Sigmoid colon (tissue), 7 donors: ENCODE measurements around the gene CDX1. TPM values are rescaled to one million over a fixed set of nuclear protein-coding genes. Genes with fewer than 3 reads are reported as not detected.

ENCODE experiments used
- DNase-seq: peaks from one replicate; pipeline ENCODE4 v3.0.0-alpha.2; 2019
- H3K27ac ChIP-seq, 4 donors: fragments of 200-600 bp; sonication (generic); one replicate each; pipeline ENCODE4 v1.5.1; 2016 to 2019; ENCODE audit warnings: mild to moderate bottlenecking in 1 of 4
- H3K27me3 ChIP-seq, 3 donors: fragments of 200-600 bp; sonication (generic); one replicate each; pipeline ENCODE4 v1.5.1; 2019; ENCODE audit warnings: mild to moderate bottlenecking in 1 of 3
- H3K36me3 ChIP-seq, 4 donors: fragments of 200-600 bp; sonication (generic); one replicate each; pipeline ENCODE4 v1.5.1; 2016 to 2019
- H3K4me1 ChIP-seq, 4 donors: fragments of 200-600 bp; sonication (generic); one replicate each; pipeline ENCODE4 v1.5.1; 2017 to 2019
- H3K4me3 ChIP-seq, 4 donors: fragments of 200-600 bp; sonication (generic); one replicate each; pipeline ENCODE4 v1.5.1; 2017 to 2019; ENCODE audit warnings: mild to moderate bottlenecking in 2 of 4, moderate library complexity in 1 of 4
- H3K9me3 ChIP-seq, 4 donors: fragments of 200-600 bp in 3 of 4; sonication (generic) in 3 of 4; one replicate each; pipeline versions ENCODE4 v1.5.1 to v1.6.1; 2013 to 2019
- CTCF ChIP-seq, 4 experiments: fragments of 450-650 bp in 3 of 4; fragments of 200-600 bp in 1 of 4; IDR thresholded peaks; one replicate each; pipeline ENCODE4 v1.5.1; 2016 to 2019; ENCODE audit warnings: antibody characterized with exemption in 4 of 4, mild to moderate bottlenecking in 3 of 4, moderate library complexity in 2 of 4
- EP300 ChIP-seq, 4 donors: sonication (generic); formaldehyde crosslinking; IDR thresholded peaks; one replicate each; pipeline ENCODE4 v1.6.1; 2017; ENCODE audit warnings: antibody characterized with exemption in 4 of 4
- POLR2A ChIP-seq, 2 donors: fragments of 450-650 bp; IDR thresholded peaks; one replicate each; pipeline ENCODE4 v1.6.1; 2016; ENCODE audit warnings: antibody characterized with exemption in 2 of 2, mild to moderate bottlenecking in 2 of 2, moderate library complexity in 2 of 2
- POLR2AphosphoS5 ChIP-seq, 4 donors: sonication (generic); formaldehyde crosslinking; IDR thresholded peaks; one replicate each; pipeline ENCODE4 v1.6.1; 2017; ENCODE audit warnings: antibody characterized with exemption in 4 of 4
- WGBS, 2 donors: extraction: QIAGEN DNeasy Blood & Tissue Kit; methylation state at CpG; one replicate each; pipeline ENCODE4 v1.1.7; 2013; 5-methylcytosine and 5-hydroxymethylcytosine counted together
- intact Hi-C: fragments of 100-400 bp; cut with DNase I; formaldehyde crosslinking; loops from one replicate; pipeline ENCODE4 v1.15.1; 2023
- polyA plus RNA-seq, 3 donors: library from polyadenylated mRNA; stranded (reverse); fragments of 200-250 nt; gene quantifications; one replicate each; pipeline ENCODE4 v1.2.3, GENCODE V29; 2013
- total RNA-seq, 4 donors: library from RNA; depleted of rRNA; stranded (reverse); fragments of >200 nt; gene quantifications; one replicate each; pipeline ENCODE4 v1.1.0, GENCODE V29; 2016
- donor health status: healthy with polysubstance abuse.
- donor health status: Bipolar disorder and iron deficiency.
- donor health status: healthy.

The CDX1 gene
- total and polyA plus RNA-seq, 7 donors: 0.71 to 455 (median 325) TPM; not detected in 2

GRCh38 chr5:150155258-150156026, 11.1 kb upstream of the CDX1 start, which contains the start of gene PDGFRB:
Gene PDGFRB, minus strand, starts transcription at chr5:150155845. Its CDS starts 18,798 bp downstream, at chr5:150137047.
- Histone ChIP-seq H3K27ac (peak within 1 kb of the TSS; percentile 84 to 92 (median 87)), H3K27me3 (no peaks in the 10 kb centered on the region), H3K4me3 (peak within 1 kb of the TSS; percentile 54 to 61 (median 57)), H3K36me3 (peaks cover 0 to 7% (median 0%) of the 10 kb centered on the region in 4 donors), H3K4me1 (peaks cover 0 to 54% (median 31%) of the 10 kb centered on the region in 4 donors), H3K9me3 (no peaks in the 10 kb centered on the region)
- intact Hi-C loops: loop anchor here (5.0 kb wide), 1 partner anchor 282 kb away; no protein-coding TSS in a partner anchor
- 28 to 73% methylated on average over 17 of the region's 17 CpGs for WGBS, 2 donors
- TF ChIP-seq POLR2A (IDR thresholded peaks at IDR 0.05) (peak; percentile 73 to 78), POLR2AphosphoS5 (IDR thresholded peaks at IDR 0.05) (peak; percentile 75 to 92 (median 87)), CTCF (IDR thresholded peaks at IDR 0.05) (no peak), EP300 (IDR thresholded peaks at IDR 0.05) (no peak)
- peak; percentile 98 for DNase-seq

- Histone ChIP-seq H3K4me1 (peaks cover 0 to 49% (median 29%) of the 10 kb centered on the region in 4 donors), H3K9me3 (no peaks in the 10 kb centered on the region), H3K4me3 (peak overlapping the region; percentile 54 to 61 (median 57)), H3K27me3 (no peaks in the 10 kb centered on the region), H3K27ac (peak overlapping the region; percentile 84 to 92 (median 87)), H3K36me3 (peaks cover 0 to 7% (median 0%) of the 10 kb centered on the region in 4 donors)
- 23 to 74% methylated on average over 9 of the region's 9 CpGs for WGBS, 2 donors
- DNase-seq: no peak
- TF ChIP-seq CTCF (IDR thresholded peaks at IDR 0.05) (no peak), POLR2AphosphoS5 (IDR thresholded peaks at IDR 0.05) (no peak), POLR2A (IDR thresholded peaks at IDR 0.05) (no peak), EP300 (IDR thresholded peaks at IDR 0.05) (no peak)
- intact Hi-C loops: loop anchor here (5.0 kb wide), 1 partner anchor 281 kb away; no protein-coding TSS in a partner anchor
Measured at GRCh38 chr5:150156027-150156368, 10.6 kb upstream of the CDX1 start.

- Histone ChIP-seq H3K27ac (peak overlapping the region; percentile 84 to 92 (median 87)), H3K4me3 (peak overlapping the region in 2 of 4 donors; percentile 57 to 61), H3K4me1 (peaks cover 0 to 44% (median 29%) of the 10 kb centered on the region in 4 donors), H3K9me3 (no peaks in the 10 kb centered on the region), H3K27me3 (no peaks in the 10 kb centered on the region), H3K36me3 (peaks cover 0 to 7% (median 0%) of the 10 kb centered on the region in 4 donors)
- TF ChIP-seq POLR2AphosphoS5 (IDR thresholded peaks at IDR 0.05) (no peak), POLR2A (IDR thresholded peaks at IDR 0.05) (no peak), EP300 (IDR thresholded peaks at IDR 0.05) (no peak), CTCF (IDR thresholded peaks at IDR 0.05) (no peak)
- intact Hi-C loops: loop anchor here (5.0 kb wide), 1 partner anchor 281 kb away; no protein-coding TSS in a partner anchor
- 86 to 89% methylated on average over 4 of the region's 4 CpGs for WGBS, 2 donors
- no peak for DNase-seq
Measured at GRCh38 chr5:150156540-150156939, 10.0 kb upstream of the CDX1 start.

- intact Hi-C loops: loop anchor here (5.0 kb wide), 1 partner anchor 280 kb away; no protein-coding TSS in a partner anchor
- Histone ChIP-seq H3K4me3 (no peak overlapping the region), H3K27me3 (no peaks in the 10 kb centered on the region), H3K4me1 (peaks cover 0 to 42% (median 28%) of the 10 kb centered on the region in 4 donors), H3K9me3 (no peaks in the 10 kb centered on the region), H3K27ac (peak overlapping the region; percentile 84 to 92 (median 87)), H3K36me3 (peaks cover 0 to 7% (median 0%) of the 10 kb centered on the region in 4 donors)
- TF ChIP-seq POLR2A (IDR thresholded peaks at IDR 0.05): no peak
- no peak for DNase-seq
- WGBS, 2 donors: 82 to 88% methylated on average over 3 of the region's 3 CpGs
Measured at GRCh38 chr5:150157168-150157567, 9.4 kb upstream of the CDX1 start.
